ENCODE measurements around the gene GOSR1. TPM values are rescaled to one million over a fixed set of nuclear protein-coding genes. Genes with fewer than 3 reads are reported as not detected.

Gene GOSR1
- total and polyA plus RNA-seq, 4 donors = 14.8 to 45.1 (median 32.1) TPM

Other genes starting within 250 kb of the GOSR1 start
- 10 to 100 TPM in 1 of 2 donors, 1 to 10 TPM in 1; 3.5 to 12.7 TPM for gene SLC6A4, start 241.7 kb upstream of the GOSR1 start, total RNA-seq
- gene SLC6A4, start 241.7 kb upstream of the GOSR1 start, polyA plus RNA-seq = 1 to 10 TPM; 8.8 to 8.9 TPM
- 10 to 100 TPM; 25.9 to 50.9 TPM for gene BLMH, start 185.5 kb upstream of the GOSR1 start, total RNA-seq
- gene BLMH, start 185.5 kb upstream of the GOSR1 start, polyA plus RNA-seq = 10 to 100 TPM; 10.5 to 17.3 TPM
- not detected for gene TMIGD1, start 143.4 kb upstream of the GOSR1 start, total RNA-seq
- not detected for gene TMIGD1, start 143.4 kb upstream of the GOSR1 start, polyA plus RNA-seq
- gene CPD, start 98.5 kb upstream of the GOSR1 start, total RNA-seq = 100 to 1,000 TPM; 106 to 126 TPM
- 10 to 100 TPM; 11.1 to 69.8 TPM for gene CPD, start 98.5 kb upstream of the GOSR1 start, polyA plus RNA-seq